NT2/D1 (cell line): ENCODE measurements around the gene ADAMTS10.

Experiments
- DNase-seq: peaks from one replicate; pipeline ENCODE4 v3.0.0-alpha.2; 2011; ENCODE audit warnings: low read depth, low spot score
- H3K27me3 ChIP-seq: 2 replicates; pipeline ENCODE4 v1.6.0; 2011; ENCODE audit warnings: mild to moderate bottlenecking; ENCODE audit not compliant: insufficient read length, insufficient read depth
- H3K36me3 ChIP-seq: 2 replicates; pipeline ENCODE4 v1.6.1; 2011; ENCODE audit warnings: mild to moderate bottlenecking, low read length, mixed read lengths; ENCODE audit not compliant: insufficient read depth, insufficient read length
- H3K4me1 ChIP-seq: 2 replicates; pipeline ENCODE4 v1.5.1; 2011; ENCODE audit not compliant: insufficient read depth, insufficient read length
- H3K4me3 ChIP-seq: 2 replicates; pipeline ENCODE4 v1.5.1; 2011; ENCODE audit warnings: low read depth; ENCODE audit not compliant: insufficient read length
- H3K9ac ChIP-seq: 2 replicates; pipeline ENCODE4 v1.6.0; 2011; ENCODE audit warnings: low read depth; ENCODE audit not compliant: insufficient read length
- H3K9me3 ChIP-seq: 2 replicates; pipeline ENCODE4 v1.5.1; 2011; ENCODE audit warnings: mild to moderate bottlenecking, low read length; ENCODE audit not compliant: insufficient read depth
- SUZ12 ChIP-seq: IDR thresholded peaks from 2 replicates; pipeline ENCODE4 v1.6.1; 2011; ENCODE audit not compliant: insufficient read length, insufficient read depth; ENCODE audit errors: extremely low read depth
- YY1 ChIP-seq: IDR thresholded peaks from 2 replicates; pipeline ENCODE4 v1.6.1; 2011; ENCODE audit not compliant: insufficient read length, insufficient read depth
- ZNF274 ChIP-seq: IDR thresholded peaks from 2 replicates; pipeline ENCODE4 v1.6.1; 2011; ENCODE audit warnings: mild to moderate bottlenecking, low read depth, low read length

Gene ADAMTS10

GRCh38 chr19:8601796-8602195 is 8.7 kb downstream of the ADAMTS10 start:
- peaks cover 75% of the 10 kb centered on the region for H3K36me3 ChIP-seq
- H3K4me3 ChIP-seq = no peak overlapping the region
- H3K9ac ChIP-seq = no peak overlapping the region
- H3K9me3 ChIP-seq = peaks cover 9% of the 10 kb centered on the region; the same call in 1 of the 2 replicates
- no peak for DNase-seq
- TF ChIP-seq YY1 = no peak
- TF ChIP-seq ZNF274 = no peak
- no peak for TF ChIP-seq SUZ12
- no peaks in the 10 kb centered on the region for H3K27me3 ChIP-seq
- H3K4me1 ChIP-seq = no peaks in the 10 kb centered on the region

- Histone ChIP-seq H3K9ac (no peak overlapping the region), H3K36me3 (peaks cover 76% of the 10 kb centered on the region), H3K4me1 (no peaks in the 10 kb centered on the region), H3K9me3 (peaks cover 9% of the 10 kb centered on the region; the same call in 1 of the 2 replicates), H3K4me3 (no peak overlapping the region), H3K27me3 (no peaks in the 10 kb centered on the region)
- no peak for DNase-seq
- TF ChIP-seq ZNF274 (no peak), YY1 (no peak), SUZ12 (no peak)
Measured at GRCh38 chr19:8600816-8601215, 9.7 kb downstream of the ADAMTS10 start.

GRCh38 chr19:8600064-8600463 is 10.5 kb downstream of the ADAMTS10 start:
- Histone ChIP-seq H3K9me3 (peaks cover 7% of the 10 kb centered on the region; the same call in 1 of the 2 replicates), H3K4me3 (no peak overlapping the region), H3K4me1 (no peaks in the 10 kb centered on the region), H3K9ac (no peak overlapping the region), H3K36me3 (peaks cover 76% of the 10 kb centered on the region), H3K27me3 (no peaks in the 10 kb centered on the region)
- DNase-seq = no peak
- no peak for TF ChIP-seq ZNF274
- TF ChIP-seq YY1 = no peak
- no peak for TF ChIP-seq SUZ12

- Histone ChIP-seq H3K9ac (no peak overlapping the region), H3K9me3 (peaks cover 6% of the 10 kb centered on the region; the same call in 1 of the 2 replicates), H3K4me1 (peaks cover 3% of the 10 kb centered on the region), H3K27me3 (peaks cover 13% of the 10 kb centered on the region), H3K4me3 (no peak overlapping the region), H3K36me3 (peaks cover 55% of the 10 kb centered on the region)
- TF ChIP-seq SUZ12 (no peak), ZNF274 (no peak), YY1 (no peak)
- no peak for DNase-seq
Measured at GRCh38 chr19:8596168-8596567, 14.3 kb downstream of the ADAMTS10 start.

- peaks cover 50% of the 10 kb centered on the region for H3K36me3 ChIP-seq
- DNase-seq = no peak
- H3K9ac ChIP-seq = no peak overlapping the region
- peaks cover 6% of the 10 kb centered on the region; the same call in 1 of the 2 replicates for H3K9me3 ChIP-seq
- peaks cover 18% of the 10 kb centered on the region for H3K27me3 ChIP-seq
- H3K4me1 ChIP-seq = peaks cover 6% of the 10 kb centered on the region
- TF ChIP-seq SUZ12 = no peak
- TF ChIP-seq ZNF274 = no peak
- no peak for TF ChIP-seq YY1
- no peak overlapping the region for H3K4me3 ChIP-seq
Measured at GRCh38 chr19:8595651-8596050, 14.9 kb downstream of the ADAMTS10 start.

GRCh38 chr19:8593931-8594330 is 16.6 kb downstream of the ADAMTS10 start:
- Histone ChIP-seq H3K9ac (no peak overlapping the region), H3K4me1 (peaks cover 8% of the 10 kb centered on the region), H3K9me3 (peaks cover 6% of the 10 kb centered on the region; the same call in 1 of the 2 replicates), H3K27me3 (peaks cover 28% of the 10 kb centered on the region), H3K4me3 (no peak overlapping the region), H3K36me3 (peaks cover 40% of the 10 kb centered on the region)
- no peak for DNase-seq
- TF ChIP-seq YY1 = no peak
- TF ChIP-seq SUZ12 = no peak
- TF ChIP-seq ZNF274 = no peak

GRCh38 chr19:8592231-8593009 is 18.1 kb downstream of the ADAMTS10 start:
- peak; percentile 98 for DNase-seq
- Histone ChIP-seq H3K4me3 (peak overlapping the region; percentile 53), H3K9ac (peak overlapping the region; percentile 77), H3K4me1 (peaks cover 9% of the 10 kb centered on the region), H3K36me3 (peaks cover 32% of the 10 kb centered on the region), H3K27me3 (peaks cover 28% of the 10 kb centered on the region), H3K9me3 (peaks cover 6% of the 10 kb centered on the region; the same call in 1 of the 2 replicates)
- TF ChIP-seq ZNF274 (no peak), SUZ12 (no peak), YY1 (no peak)
